T-cell (primary cell): Measurements from ENCODE around the gene DNAJC18. TPM values are rescaled to one million over a fixed set of nuclear protein-coding genes. Genes with fewer than 3 reads are reported as not detected.
A peak's percentile ranks its signal among the peaks of the same experiment; 100 is the strongest.
"Not testable (repeated sequence)": the region's sequence is repeated elsewhere in the genome, so short reads cannot be mapped to it uniquely, and the experiment has no call there.

Experiments used
- ATAC-seq, 4 experiments: fragments of 200-7000 bp in 3 of 4; fragments of 150-1000 bp in 1 of 4; cut with Tn5 transposase; replicated peaks in 1 of 4; 1 replicate in 3 of 4; 2 replicates in 1 of 4; pipeline ENCODE4 v1.10.0; 2021; ENCODE audit warnings: moderate library complexity in 3 of 4, mild to moderate bottlenecking in 2 of 4, moderate number of reproducible peaks in 1 of 4
- CTCF ChIA-PET, 2 donors: fragments of 300-600 bp; sonication (Branson Sonifier 250); formaldehyde crosslinking; loops; one replicate each; lab custom pipeline; 2022; ENCODE audit warnings: antibody characterized with exemption in 2 of 2; lab: Charles Lee
- POLR2A ChIA-PET, 2 donors: fragments of 300-600 bp; sonication (Branson Sonifier 250); formaldehyde crosslinking; loops; one replicate each; lab custom pipeline; 2022; ENCODE audit warnings: antibody characterized with exemption in 2 of 2; lab: Charles Lee
- DNase-seq, 35 experiments: peaks; one replicate each; pipeline versions ENCODE4 v3.0.0 to v3.0.0-alpha.2; 2013 to 2023
- H3K27ac ChIP-seq: one replicate; pipeline ENCODE4 v1.5.1; 2013; ENCODE audit warnings: low read length
- H3K27me3 ChIP-seq, 2 experiments: replicated peaks in 1 of 2; 1 replicate in 1 of 2; 2 replicates in 1 of 2; pipeline versions ENCODE4 v1.6.1 to v1.7.0; 2013; ENCODE audit warnings: low read length in 1 of 2, mixed read lengths in 1 of 2; ENCODE audit not compliant: control insufficient read depth in 2 of 2, insufficient read depth in 2 of 2; ENCODE audit errors: extremely low read depth in 1 of 2
- H3K36me3 ChIP-seq, 2 donors: 1 replicate in 1 of 2; 2 replicates in 1 of 2; pipeline versions ENCODE4 v1.6.1 to v1.7.0; 2013; ENCODE audit warnings: low read length in 1 of 2; ENCODE audit not compliant: control insufficient read depth in 2 of 2, insufficient read depth in 1 of 2; ENCODE audit errors: extremely low read depth in 1 of 2
- H3K4me1 ChIP-seq, 2 experiments: 1 replicate in 1 of 2; 2 replicates in 1 of 2; pipeline versions ENCODE4 v1.6.1 to v1.7.0; 2013; ENCODE audit warnings: low read length in 2 of 2, mixed read lengths in 1 of 2; ENCODE audit not compliant: insufficient read depth in 2 of 2, control insufficient read depth in 1 of 2; ENCODE audit errors: extremely low read depth in 1 of 2
- H3K4me3 ChIP-seq, 2 donors: 1 replicate in 1 of 2; 2 replicates in 1 of 2; pipeline versions ENCODE4 v1.5.1 to v1.7.0; 2013; ENCODE audit warnings: mild to moderate bottlenecking in 2 of 2, low read length in 1 of 2, moderate library complexity in 1 of 2; ENCODE audit not compliant: control insufficient read depth in 1 of 2; ENCODE audit errors: extremely low read depth in 1 of 2
- H3K9me3 ChIP-seq: 2 replicates; pipeline ENCODE4 v1.7.0; 2013
- H3K27ac Mint-ChIP-seq, 2 donors: one replicate each; pipeline ENCODE4 v1.8.0; 2020 to 2021; ENCODE audit warnings: mild to moderate bottlenecking in 2 of 2, mixed read lengths in 2 of 2
- H3K27me3 Mint-ChIP-seq, 2 donors: one replicate each; pipeline ENCODE4 v1.8.0; 2021 to 2022; ENCODE audit warnings: mixed read lengths in 2 of 2
- H3K36me3 Mint-ChIP-seq: one replicate; pipeline ENCODE4 v1.8.0; 2021; ENCODE audit warnings: mixed read lengths
- H3K4me1 Mint-ChIP-seq, 3 donors: one replicate each; pipeline ENCODE4 v1.8.0; 2020 to 2022; ENCODE audit warnings: mixed read lengths in 3 of 3, mild to moderate bottlenecking in 1 of 3
- H3K4me3 Mint-ChIP-seq, 3 donors: one replicate each; pipeline ENCODE4 v1.8.0; 2020 to 2022; ENCODE audit warnings: mild to moderate bottlenecking in 3 of 3, mixed read lengths in 3 of 3, moderate library complexity in 3 of 3
- H3K9me3 Mint-ChIP-seq, 3 donors: one replicate each; pipeline ENCODE4 v1.8.0; 2020 to 2022; ENCODE audit warnings: mixed read lengths in 3 of 3
- WGBS: methylation state at CpG from one replicate; pipeline ENCODE4 v1.1.5; 2013; ENCODE audit warnings: missing lambda C conversion rate; ENCODE audit not compliant: insufficient coverage; 5-methylcytosine and 5-hydroxymethylcytosine counted together
- total RNA-seq, 35 experiments: library from RNA in 6 of 35; stranded (reverse) in 6 of 35; fragments of 120-200 nt in 1 of 35; gene quantifications; one replicate each; pipeline versions ENCODE4 v1.2.1 to v1.2.4 and lab custom pipeline; 2013 to 2026

The DNAJC18 gene
- total RNA-seq, 5 donors from 2014 or later (not counting 1 experiment from before 2014, with no cell fraction given), result 4.7 to 7.2 (median 6.4) TPM

DNA sequence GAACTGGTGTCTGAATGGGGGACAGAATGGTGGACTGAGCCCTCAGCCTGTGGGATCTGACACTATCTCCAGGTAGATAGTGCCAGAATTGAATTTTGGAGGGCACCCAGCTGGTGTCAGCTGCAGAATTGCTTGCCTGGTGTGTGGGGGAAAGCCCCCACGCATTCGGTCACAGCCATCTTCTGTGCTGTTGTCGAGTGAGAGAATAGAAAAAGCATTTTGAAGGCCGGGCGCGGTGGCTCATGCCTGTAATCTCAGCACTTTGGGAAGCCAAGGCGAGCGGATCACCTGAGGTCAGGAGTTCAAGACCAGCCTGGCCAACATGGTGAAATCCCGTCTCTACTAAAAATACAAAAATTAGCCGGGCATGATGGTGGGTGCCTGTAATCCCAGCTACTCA lies 52.4 kb downstream of the DNAJC18 start:
- H3K4me3 ChIP-seq, H3K36me3 ChIP-seq, DNase-seq, H3K27ac ChIP-seq, CTCF ChIA-PET, H3K9me3 Mint-ChIP-seq, H3K36me3 Mint-ChIP-seq, ATAC-seq, POLR2A ChIA-PET, H3K27me3 Mint-ChIP-seq, H3K4me3 Mint-ChIP-seq, H3K27me3 ChIP-seq, H3K9me3 ChIP-seq: not testable (repeated sequence)
- 95% methylated on average over 3 of the region's 10 CpGs for WGBS
- Mint-ChIP-seq H3K4me1 (peaks cover 48 to 68% (median 60%) of the 10 kb centered on the region in 3 donors), H3K27ac (peak overlapping the region; percentile 52 to 98)
- H3K4me1 ChIP-seq, result peaks cover 5 to 64% of the 10 kb centered on the region in 2 experiments

GRCh38 chr5:139386050-139386438 lies 53.3 kb downstream of the DNAJC18 start:
- no peak for ATAC-seq
- H3K36me3 ChIP-seq, result no peaks in the 10 kb centered on the region
- CTCF ChIA-PET, result interaction anchor here in 1 of 2 donors (0.6 kb wide), 1 partner anchor 29 kb away, joined by 4 read pairs; no protein-coding TSS in a partner anchor
- H3K27ac Mint-ChIP-seq, result peak overlapping the region; percentile 94 to 98
- peaks cover 39 to 59% (median 52%) of the 10 kb centered on the region in 3 donors for H3K4me1 Mint-ChIP-seq
- H3K27me3 Mint-ChIP-seq, result no peaks in the 10 kb centered on the region
- H3K9me3 Mint-ChIP-seq, result no peaks in the 10 kb centered on the region
- POLR2A ChIA-PET, result interaction anchor here in 1 of 2 donors (0.7 kb wide), 1 partner anchor 29 kb away, joined by 3 read pairs; no protein-coding TSS in a partner anchor
- H3K27ac ChIP-seq, result peak overlapping the region; percentile 80
- no peak for DNase-seq
- H3K4me3 ChIP-seq, result no peak overlapping the region
- no peaks in the 10 kb centered on the region for H3K36me3 Mint-ChIP-seq
- H3K4me1 ChIP-seq, result peaks cover 5 to 55% of the 10 kb centered on the region in 2 experiments
- no peaks in the 10 kb centered on the region for H3K9me3 ChIP-seq
- WGBS, result no CpG with 5 or more reads among the region's 5 CpGs
- H3K27me3 ChIP-seq, result no peaks in the 10 kb centered on the region
- peak overlapping the region in 2 of 3 donors; percentile 22 to 78 for H3K4me3 Mint-ChIP-seq

- POLR2A ChIA-PET, result interaction anchor here in 1 of 2 donors (0.5 to 0.7 kb wide), 2 partner anchors 28 to 194 kb away, joined by 3 read pairs; no protein-coding TSS in a partner anchor
- peak; percentile 43 to 59 (median 55) for ATAC-seq
- H3K4me1 Mint-ChIP-seq, result peaks cover 32 to 52% (median 45%) of the 10 kb centered on the region in 3 donors
- CTCF ChIA-PET, result interaction anchor here in 1 of 2 donors (0.6 kb wide), 1 partner anchor 29 kb away, joined by 4 read pairs; no protein-coding TSS in a partner anchor
- H3K36me3 Mint-ChIP-seq, result no peaks in the 10 kb centered on the region
- peak in 3 of 35 experiments; percentile 13 to 55 (median 27) for DNase-seq
- H3K9me3 ChIP-seq, result no peaks in the 10 kb centered on the region
- H3K4me1 ChIP-seq, result peaks cover 5 to 48% of the 10 kb centered on the region in 2 experiments
- H3K9me3 Mint-ChIP-seq, result no peaks in the 10 kb centered on the region
- H3K4me3 Mint-ChIP-seq, result peak overlapping the region; percentile 78 to 82 (median 82)
- H3K27me3 Mint-ChIP-seq, result no peaks in the 10 kb centered on the region
- H3K27ac Mint-ChIP-seq, result peak overlapping the region; percentile 94 to 98
- 53% methylated on average over 4 of the region's 8 CpGs for WGBS
- H3K27ac ChIP-seq, result peak overlapping the region; percentile 80
- H3K36me3 ChIP-seq, result no peaks in the 10 kb centered on the region
- H3K4me3 ChIP-seq, result peak overlapping the region; percentile 46 to 69
- no peaks in the 10 kb centered on the region for H3K27me3 ChIP-seq
These were observed 54.0 kb downstream of the DNAJC18 start for GRCh38 chr5:139385061-139386049.

DNA sequence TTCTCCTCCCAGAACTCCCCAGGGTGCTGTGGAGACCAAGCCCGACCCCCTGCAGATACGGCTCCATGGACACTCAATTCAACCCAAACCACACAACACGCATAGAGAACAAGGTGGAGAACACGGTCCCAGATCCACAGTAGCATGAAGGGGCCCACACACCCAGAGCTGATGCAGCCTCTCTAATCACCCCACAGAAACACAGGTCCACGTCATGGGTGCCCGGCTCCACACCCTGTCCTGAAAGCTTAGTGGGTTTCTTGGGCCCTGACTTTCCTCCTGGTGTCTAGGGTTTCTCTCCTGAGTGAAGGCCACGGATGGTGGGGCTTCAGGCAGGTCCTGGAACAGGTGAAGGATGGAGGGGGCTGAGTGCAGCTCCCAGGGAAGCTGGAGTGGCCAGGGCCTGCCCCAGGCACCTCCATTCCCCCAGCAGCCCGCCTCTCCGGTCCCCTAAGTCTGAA lies 54.7 kb downstream of the DNAJC18 start:
- ChIA-PET POLR2A (interaction anchor here in 1 of 2 donors (0.5 kb wide), 1 partner anchor 193 kb away, joined by 3 read pairs; no protein-coding TSS in a partner anchor), CTCF (no interaction called here)
- Histone ChIP-seq H3K4me3 (peak overlapping the region; percentile 46 to 69), H3K27me3 (no peaks in the 10 kb centered on the region), H3K4me1 (peaks cover 5 to 40% of the 10 kb centered on the region in 2 experiments), H3K36me3 (no peaks in the 10 kb centered on the region), H3K9me3 (no peaks in the 10 kb centered on the region), H3K27ac (peak overlapping the region; percentile 80)
- H3K27me3 Mint-ChIP-seq, result no peaks in the 10 kb centered on the region
- DNase-seq (no peak), ATAC-seq (peak in 1 of 4 experiments; percentile 22)
- H3K9me3 Mint-ChIP-seq, result no peaks in the 10 kb centered on the region
- 64% methylated on average over 5 of the region's 9 CpGs for WGBS
- H3K4me1 Mint-ChIP-seq, result peaks cover 27 to 45% (median 37%) of the 10 kb centered on the region in 3 donors
- peak overlapping the region; percentile 94 to 98 for H3K27ac Mint-ChIP-seq
- peak overlapping the region; percentile 78 to 82 (median 82) for H3K4me3 Mint-ChIP-seq
- no peaks in the 10 kb centered on the region for H3K36me3 Mint-ChIP-seq

GRCh38 chr5:139383993-139384590 lies 55.2 kb downstream of the DNAJC18 start:
- Mint-ChIP-seq H3K4me3 (peak overlapping the region; percentile 78 to 82 (median 82)), H3K36me3 (no peaks in the 10 kb centered on the region), H3K9me3 (no peaks in the 10 kb centered on the region), H3K27ac (peak overlapping the region; percentile 94 to 98), H3K27me3 (no peaks in the 10 kb centered on the region), H3K4me1 (peaks cover 27 to 41% (median 32%) of the 10 kb centered on the region in 3 donors)
- CTCF ChIA-PET, result no interaction called here
- H3K4me1 ChIP-seq, result peaks cover 3 to 35% of the 10 kb centered on the region in 2 experiments
- no peaks in the 10 kb centered on the region for H3K9me3 ChIP-seq
- no peaks in the 10 kb centered on the region for H3K36me3 ChIP-seq
- no peaks in the 10 kb centered on the region for H3K27me3 ChIP-seq
- ATAC-seq (no peak), DNase-seq (no peak)
- H3K27ac ChIP-seq, result peak overlapping the region; percentile 80
- WGBS, result 93% methylated on average over 7 of the region's 7 CpGs
- no peak overlapping the region for H3K4me3 ChIP-seq
- POLR2A ChIA-PET, result no interaction called here
